Right renal pelvis (tissue), 4 donors: ENCODE data around the gene PRM1. TPM values are rescaled to one million over a fixed set of nuclear protein-coding genes. Genes with fewer than 3 reads are reported as not detected.

Source experiments
- DNase-seq, 4 donors: peaks; one replicate each; pipeline ENCODE4 v3.0.0-alpha.2; 2013; ENCODE audit warnings: low read depth in 4 of 4, low spot score in 3 of 4, missing footprints in 1 of 4
- polyA plus RNA-seq, 4 donors: library from polyadenylated mRNA; unstranded; fragments of 120-200 nt; gene quantifications; one replicate each; pipeline ENCODE4 v1.2.1, GENCODE V29; 2013; ENCODE audit not compliant: insufficient read length in 4 of 4

PRM1 gene
- polyA plus RNA-seq, 4 donors: not detected

DNA sequence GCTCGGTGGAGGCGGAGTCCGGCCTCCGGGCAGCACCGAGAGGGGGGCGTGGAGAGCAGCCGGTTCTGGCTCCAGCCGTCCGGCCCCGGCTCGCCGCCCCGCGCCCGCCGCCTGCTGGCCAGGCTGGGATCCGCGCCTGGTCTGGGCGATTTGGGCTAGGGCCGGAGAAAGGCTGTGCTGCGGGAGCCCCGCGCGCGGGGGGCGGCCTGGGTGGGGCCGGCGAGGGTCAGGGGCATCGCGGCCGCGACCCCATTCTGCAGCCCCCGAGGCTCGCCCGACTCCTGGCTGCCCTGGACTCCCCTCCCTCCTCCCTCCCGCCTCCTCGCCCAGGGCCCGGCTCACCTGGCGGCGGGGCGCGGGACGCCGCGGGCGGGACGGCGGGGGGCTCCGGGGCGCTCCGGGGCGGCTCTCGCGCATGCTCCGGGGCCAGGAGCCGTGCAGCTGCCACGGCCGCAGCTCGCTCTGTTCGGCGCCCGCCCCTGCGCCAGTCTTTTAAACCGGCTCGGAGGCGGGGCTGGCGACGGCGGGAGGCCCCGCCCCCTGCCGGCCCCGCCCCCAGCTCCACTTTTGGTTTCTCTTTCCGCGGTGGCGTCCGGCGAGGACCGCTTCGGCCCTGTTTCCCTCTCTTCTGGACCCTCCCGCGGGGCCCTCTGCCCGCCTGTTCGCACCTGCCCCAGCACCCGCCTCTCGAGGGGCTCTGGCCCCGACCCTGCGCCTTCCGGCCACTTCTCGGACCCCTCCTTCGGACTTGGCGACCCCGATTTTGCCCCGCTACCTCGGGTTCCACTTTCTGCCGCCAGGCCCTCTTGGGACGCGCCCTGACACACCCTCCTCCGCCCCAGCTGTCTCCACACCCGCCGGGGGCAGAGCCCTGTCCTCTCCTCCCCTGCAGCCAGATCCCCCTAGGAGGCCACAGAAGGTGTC lies 25.1 kb downstream of the PRM1 start, which contains the start of gene SOCS1:
Gene SOCS1, minus strand, starts transcription at position 468 of the 924 bp plus-strand sequence. CDS start 726 bp downstream, outside the sequence.
- DNase-seq: peak in 3 of 4 donors; percentile 78 to 81 (median 79)

GRCh38 chr16:11254913-11255736 lies 26.0 kb downstream of the PRM1 start:
- DNase-seq: peak in 1 of 4 donors; percentile 38

DNA sequence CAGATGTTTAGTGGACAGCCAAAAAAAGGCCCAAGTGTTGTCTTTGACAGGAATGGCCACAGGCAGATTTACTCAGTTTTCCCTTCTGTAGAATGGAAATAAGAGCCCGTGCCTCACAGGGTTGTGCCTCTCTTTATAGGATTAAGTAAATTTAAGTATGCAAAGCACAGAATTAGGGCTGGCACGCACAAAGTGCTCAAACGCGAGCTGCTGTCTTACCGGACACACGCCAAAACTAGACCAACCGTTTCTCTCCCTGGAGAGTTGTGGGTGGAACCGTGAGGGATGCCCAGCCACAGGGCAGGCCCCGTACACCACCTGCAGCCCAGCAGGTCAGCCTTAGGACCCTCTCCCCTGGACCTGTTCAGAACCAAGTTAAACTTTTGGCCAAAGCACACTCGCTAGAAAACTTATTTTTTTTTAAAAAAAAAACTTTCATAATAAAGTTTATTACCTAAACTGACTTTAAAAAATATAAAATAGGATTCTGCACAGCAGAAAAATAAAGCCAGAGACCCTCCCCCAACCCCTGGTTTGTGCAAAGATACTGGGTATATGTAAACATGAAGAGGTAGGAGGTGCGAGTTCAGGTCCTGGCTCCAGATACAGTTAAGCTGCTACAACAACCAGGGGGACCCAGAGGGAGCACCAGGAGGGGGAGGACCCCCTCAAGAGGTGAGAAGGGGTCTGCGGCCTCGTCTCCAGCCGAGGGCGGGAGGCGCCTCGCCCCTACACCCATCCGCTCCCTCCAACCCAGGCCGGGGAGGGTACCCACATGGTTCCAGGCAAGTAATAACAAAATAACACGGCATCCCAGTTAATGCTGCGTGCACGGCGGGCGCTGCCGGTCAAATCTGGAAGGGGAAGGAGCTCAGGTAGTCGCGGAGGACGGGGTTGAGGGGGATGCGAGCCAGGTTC lies 26.9 kb downstream of the PRM1 start:
- DNase-seq: no peak

DNA sequence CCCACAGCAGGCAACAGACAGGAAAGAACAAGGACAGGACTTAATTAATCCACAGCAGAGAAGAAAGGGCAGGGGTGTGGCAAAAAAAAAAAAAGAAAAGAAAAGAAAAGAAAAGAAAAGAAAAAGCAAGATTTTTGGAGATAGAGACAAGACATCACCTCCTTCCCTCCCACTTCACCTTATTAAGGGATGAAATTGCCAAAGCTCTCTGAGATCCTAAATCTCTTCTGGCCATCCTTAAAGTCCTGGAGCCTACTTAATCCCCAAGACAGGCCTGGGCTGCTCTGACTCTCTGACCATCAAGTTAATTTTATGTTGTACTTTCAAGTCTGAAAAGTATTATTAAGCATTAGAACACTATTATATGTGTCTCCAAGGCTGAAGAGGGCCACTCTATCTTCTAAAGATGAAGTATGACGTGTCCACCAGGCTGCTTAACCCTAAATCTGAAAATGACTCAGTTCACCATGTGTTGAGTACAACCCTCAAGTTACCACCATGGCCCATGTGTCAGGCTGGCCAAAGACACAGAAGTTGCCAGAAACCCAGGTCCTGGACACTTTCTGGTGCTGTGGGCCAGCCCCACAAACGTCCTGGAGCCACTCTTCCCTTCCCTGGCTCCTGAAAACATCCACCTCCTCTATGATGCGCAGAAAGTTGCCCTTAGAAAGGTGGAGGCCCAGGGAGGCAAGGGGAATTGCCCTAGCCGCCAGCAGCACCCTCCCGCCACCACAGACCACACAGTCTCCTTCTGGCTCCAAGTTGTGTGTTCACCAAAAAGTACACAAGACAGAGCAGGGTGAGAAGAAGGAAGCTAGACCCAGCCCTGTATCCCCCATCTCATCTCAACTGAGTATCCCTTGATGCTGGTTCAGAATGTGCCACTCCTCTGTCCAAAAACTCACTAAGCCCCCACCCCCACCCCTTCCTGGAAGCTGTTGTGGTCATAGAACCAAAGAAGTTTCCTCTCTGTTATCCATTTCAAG lies 27.8 kb downstream of the PRM1 start:
- no peak for DNase-seq

DNA sequence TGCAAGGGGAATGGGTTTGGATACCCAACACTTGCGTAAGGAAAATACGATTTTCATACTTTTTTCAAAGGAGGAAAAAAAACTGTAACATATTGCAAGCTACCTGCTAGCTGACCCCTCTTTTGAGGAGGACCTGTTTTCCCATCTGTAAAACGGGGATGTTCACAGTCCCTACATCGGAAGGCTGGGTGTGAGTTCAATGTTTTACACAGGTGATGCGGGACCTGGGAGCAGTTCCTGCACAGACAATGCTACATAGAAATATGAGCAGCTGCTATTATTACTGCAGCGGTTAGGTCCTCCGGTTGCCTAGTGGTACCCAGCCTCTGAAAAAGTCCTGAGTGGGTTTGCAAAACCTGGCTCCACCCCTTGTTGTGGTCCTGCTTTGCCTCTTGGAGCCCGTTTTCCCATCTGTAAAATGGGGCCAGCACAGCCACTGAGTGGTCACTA lies 28.6 kb downstream of the PRM1 start:
- no peak for DNase-seq

DNA sequence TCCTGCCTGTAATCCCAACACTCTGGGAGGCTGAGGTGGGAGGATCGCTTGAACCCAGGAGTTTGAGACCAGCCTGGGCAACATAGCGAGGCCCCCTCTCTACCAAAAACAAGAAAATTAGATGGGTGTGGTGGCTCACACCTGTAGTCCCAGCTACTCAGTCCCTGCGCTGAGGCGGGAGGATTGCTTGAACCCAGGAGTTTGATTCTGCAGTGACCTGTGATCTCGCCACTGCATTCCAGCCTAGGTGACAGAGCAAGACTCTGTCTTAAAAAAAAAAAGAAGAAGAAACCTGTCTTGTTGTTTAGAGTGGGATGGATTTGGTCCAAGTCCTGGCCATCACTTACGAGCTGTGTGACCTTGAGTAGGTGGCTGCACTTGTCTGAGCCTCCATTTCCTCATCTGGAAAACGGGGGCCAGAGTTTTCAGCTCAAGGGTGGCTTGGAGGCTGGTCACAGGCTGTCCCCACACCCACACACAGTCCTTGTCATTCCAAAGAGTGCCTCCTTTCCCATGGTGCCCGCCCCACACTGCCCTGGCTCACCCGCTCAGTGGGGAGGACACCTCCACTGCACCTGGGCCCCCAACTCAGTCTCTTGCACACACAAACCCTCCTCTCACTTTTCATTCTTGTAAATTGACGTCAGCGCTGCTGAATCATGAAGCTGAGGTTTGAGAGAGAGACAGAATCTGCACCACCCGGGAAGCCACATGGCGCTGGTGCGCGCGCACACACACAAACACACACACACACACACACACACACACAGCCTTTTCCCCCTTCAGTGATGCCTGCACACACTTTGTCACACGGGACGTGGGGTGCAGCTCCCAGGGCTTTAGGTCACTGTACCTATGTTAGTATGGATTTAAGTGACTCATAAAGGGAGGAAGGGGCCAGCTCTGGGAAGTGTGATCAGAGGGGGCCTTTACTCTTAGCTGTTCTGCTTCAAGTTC lies 29.3 kb downstream of the PRM1 start:
- DNase-seq: no peak

- no peak for DNase-seq
Observed at GRCh38 chr16:11250786-11251524, 30.2 kb downstream of the PRM1 start.

GRCh38 chr16:11250091-11250785 lies 30.9 kb downstream of the PRM1 start:
- no peak for DNase-seq

DNA sequence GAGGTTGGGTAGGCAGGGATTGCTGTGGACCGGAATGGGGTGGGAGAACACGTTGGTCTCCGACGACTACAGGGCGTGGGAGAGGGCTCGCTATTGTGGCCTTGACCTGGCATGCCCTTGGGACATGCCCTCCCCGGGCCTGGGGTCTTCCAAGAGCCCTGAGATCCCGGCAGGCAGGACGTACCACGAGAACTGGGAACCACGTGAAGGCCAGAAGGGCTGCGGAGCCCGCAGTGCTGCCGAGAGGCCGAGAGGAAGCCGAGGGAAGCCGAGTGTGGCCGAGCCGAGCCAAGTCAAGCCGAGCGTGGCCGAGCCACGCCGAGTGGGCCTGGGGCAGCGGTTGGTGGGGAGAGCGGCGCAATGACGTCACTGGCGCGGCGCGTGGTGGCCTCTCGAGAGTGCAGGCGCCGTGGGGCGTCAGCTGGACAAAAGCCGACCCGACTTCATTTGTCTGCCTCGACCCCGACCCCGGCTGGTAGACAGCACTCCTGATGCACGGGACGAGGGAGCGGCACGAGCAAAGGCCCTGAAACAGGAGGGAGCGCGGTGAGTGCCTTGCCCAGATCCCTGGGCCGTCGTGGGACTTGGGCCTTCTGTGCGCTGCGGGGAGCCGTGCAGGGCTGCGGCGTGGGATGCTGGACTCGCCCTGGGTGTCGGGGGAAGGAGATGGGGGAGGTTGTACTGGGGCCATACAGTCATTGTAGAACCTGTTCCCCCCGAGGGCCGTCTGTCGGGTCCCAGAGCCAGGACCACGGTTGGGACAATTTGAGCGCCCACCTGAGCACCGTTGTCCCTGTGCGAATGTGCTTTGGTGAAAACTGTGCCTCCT lies 31.7 kb downstream of the PRM1 start:
- DNase-seq: no peak

DNA sequence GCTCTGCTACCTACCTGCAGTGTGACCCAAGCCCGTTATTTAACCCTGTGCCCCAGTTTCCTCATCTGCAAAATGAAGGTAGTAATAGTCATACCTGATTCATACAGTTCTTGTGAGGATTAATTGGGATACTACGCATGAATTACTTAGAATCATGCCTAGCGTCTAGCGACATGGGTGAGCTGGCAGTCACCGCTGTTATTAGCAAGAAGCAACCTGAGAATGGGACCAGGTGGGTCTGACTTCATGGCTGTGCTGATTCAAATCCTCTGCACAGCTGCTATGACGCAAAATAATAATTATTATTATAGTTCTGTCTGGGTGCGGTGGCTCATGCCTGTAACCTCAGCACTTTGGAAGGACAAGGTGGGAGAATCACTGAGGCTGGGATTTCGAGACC lies 33.0 kb downstream of the PRM1 start:
- no peak for DNase-seq

DNA sequence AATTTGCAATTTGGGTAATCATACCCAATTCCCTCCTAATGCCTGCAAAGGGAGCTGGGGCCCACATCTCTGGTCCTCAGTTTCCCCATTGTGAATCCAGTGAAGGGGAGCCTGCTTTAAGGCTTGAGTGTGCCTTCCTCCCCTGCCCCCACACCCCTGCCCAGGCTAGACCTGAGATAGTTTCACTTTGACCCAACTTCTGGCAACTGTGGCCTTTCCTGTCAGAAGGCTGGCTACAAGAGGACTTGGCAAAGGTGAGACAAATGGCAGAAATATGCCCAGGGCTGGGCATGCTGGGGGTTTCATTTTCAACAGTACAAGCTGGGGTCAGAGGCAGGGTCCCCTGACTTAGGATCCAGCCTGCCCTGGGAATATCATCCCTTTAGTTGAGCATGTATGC lies 35.1 kb downstream of the PRM1 start:
- DNase-seq: no peak

DNA sequence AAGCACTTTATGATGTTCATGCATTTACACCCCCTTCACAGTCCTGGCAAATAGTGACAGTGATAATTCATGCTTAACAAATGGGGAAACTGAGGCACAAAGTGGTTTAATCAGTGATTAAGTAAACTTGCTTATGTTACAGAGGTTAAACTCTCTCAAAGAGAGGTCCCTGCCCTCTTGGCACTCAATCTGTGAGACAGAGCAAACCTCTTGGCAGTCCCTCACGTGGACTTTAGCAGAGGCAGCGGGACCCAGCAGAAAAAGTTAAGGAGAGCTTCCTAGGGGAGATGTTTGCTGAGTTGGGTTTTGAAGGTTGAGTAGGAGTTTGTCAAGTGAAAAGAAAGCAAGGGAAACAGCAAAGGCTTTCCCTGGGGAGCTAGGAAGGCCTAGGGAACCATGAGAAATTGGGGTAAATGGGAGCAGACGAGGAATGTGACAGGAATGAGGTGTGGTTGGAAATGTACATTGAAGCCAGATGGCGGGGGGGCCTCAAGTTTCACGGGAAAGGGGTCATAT lies 35.9 kb downstream of the PRM1 start:
- no peak for DNase-seq

- no peak for DNase-seq
Observed at GRCh38 chr16:11242658-11243057, 38.5 kb downstream of the PRM1 start.

DNA sequence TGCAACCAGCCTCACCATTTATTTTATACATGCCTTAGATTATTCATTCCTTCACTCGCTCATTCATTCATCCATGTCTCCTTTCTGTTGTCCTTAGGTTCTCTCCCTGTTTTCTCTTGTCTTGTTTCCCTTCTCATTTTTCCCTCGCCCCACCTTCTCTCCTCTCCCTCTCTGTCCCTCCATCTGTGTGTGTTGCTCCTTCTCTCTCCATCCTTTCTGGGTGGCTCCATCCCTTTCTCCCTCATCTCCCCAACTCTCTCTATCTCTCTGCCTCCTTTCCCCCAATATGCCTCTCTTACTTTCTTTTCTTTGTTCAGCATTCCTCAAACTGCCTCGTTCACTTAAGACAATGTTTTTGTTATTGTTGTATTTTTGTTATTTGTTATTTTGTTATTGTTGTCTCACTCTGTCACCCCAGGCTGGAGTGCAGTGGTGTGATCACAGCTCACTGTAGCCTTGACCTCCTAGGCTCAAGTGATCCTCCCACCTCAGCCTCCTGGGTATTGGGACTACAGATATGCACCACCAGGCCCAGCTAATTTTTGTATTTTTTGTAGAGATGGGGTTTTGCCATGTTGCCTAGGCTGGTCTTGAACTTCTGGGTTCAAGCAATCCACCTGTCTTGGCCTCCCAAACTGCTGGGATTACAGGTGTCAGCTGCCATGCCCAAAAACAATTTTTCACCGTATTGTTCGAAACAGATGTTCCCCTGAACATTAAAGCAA lies 39.5 kb downstream of the PRM1 start:
- DNase-seq: no peak
